ENCODE data around the gene CNTN5. TPM values are rescaled to one million over a fixed set of nuclear protein-coding genes. Genes with fewer than 3 reads are reported as not detected.

CNTN5 gene
- polyA plus RNA-seq, 1 of the 3 experiments (the other 2 are of a cell fraction), result not detected

DNA sequence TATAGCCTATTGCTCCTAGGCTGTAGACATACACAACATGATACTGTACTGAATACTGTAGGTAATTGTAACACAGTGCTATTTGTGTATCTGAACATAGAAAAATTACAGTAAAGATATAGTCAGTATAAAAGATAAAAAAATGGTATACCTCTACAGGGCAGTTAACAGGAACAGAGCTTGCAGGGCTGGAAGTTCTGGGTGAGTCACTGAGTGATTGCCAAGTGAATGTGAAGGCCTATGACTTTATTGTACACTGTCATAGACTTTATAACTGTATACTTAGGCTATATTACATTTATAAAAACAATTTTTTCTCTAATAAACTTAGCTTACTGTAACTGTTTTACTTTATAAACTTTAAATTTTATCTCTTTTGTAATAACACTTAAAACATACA, 1334.0 kb downstream of the CNTN5 start:
- H3K79me2 ChIP-seq (ENCODE audit: insufficient read depth), result no peaks in the 10 kb centered on the region
- H3K27ac ChIP-seq (ENCODE audit: low read depth in 2 of 2, low read length in 1 of 2), result no peak overlapping the region
- CTCF ChIA-PET, result no interaction called here
- no peak for DNase-seq
- H3K4me1 ChIP-seq (ENCODE audit: control insufficient read depth in 1 of 2, insufficient read depth in 2 of 2, low read depth in 1 of 2, low read length in 1 of 2), result no peaks in the 10 kb centered on the region
- no peaks in the 10 kb centered on the region for H3K27me3 ChIP-seq (ENCODE audit: insufficient read depth)
- no peaks in the 10 kb centered on the region for H3F3A ChIP-seq (replicated peaks; ENCODE audit: insufficient read depth)
- H2AFZ ChIP-seq (ENCODE audit: low read depth), result no peak overlapping the region
- H3K9ac ChIP-seq, result no peak overlapping the region
- POLR2A ChIA-PET, result no interaction called here
- no peaks in the 10 kb centered on the region for H3K9me2 ChIP-seq
- H3K4me3 ChIP-seq (ENCODE audit: low read depth in 2 of 2, low read length in 1 of 2), result no peak overlapping the region
- H3K36me3 ChIP-seq (replicated peaks in 1 of 2; ENCODE audit: control insufficient read depth in 1 of 2, insufficient read depth in 2 of 2, low read length in 1 of 2), result no peaks in the 10 kb centered on the region
- TF ChIP-seq, protein P1, sequence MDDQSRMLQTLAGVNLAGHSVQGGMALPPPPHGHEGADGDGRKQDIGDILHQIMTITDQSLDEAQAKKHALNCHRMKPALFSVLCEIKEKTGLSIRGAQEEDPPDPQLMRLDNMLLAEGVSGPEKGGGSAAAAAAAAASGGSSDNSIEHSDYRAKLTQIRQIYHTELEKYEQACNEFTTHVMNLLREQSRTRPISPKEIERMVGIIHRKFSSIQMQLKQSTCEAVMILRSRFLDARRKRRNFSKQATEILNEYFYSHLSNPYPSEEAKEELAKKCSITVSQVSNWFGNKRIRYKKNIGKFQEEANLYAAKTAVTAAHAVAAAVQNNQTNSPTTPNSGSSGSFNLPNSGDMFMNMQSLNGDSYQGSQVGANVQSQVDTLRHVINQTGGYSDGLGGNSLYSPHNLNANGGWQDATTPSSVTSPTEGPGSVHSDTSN (IDR thresholded peaks at IDR 0.05), result no peak
- TF ChIP-seq EZH2phosphoT487 (IDR thresholded peaks at IDR 0.05; ENCODE audit: borderline replicate concordance, low read depth), result no peak
- no peak for TF ChIP-seq RCOR1 (IDR thresholded peaks at IDR 0.05; ENCODE audit: low read length)
- no peak for TF ChIP-seq NFIC (IDR thresholded peaks at IDR 0.05; ENCODE audit: borderline replicate concordance)
- no peak for TF ChIP-seq GATA2 (CRISPR knock-in tag; IDR thresholded peaks at IDR 0.05)
- TF ChIP-seq TCF12 (IDR thresholded peaks at IDR 0.05), result no peak
- TF ChIP-seq, protein P2, sequence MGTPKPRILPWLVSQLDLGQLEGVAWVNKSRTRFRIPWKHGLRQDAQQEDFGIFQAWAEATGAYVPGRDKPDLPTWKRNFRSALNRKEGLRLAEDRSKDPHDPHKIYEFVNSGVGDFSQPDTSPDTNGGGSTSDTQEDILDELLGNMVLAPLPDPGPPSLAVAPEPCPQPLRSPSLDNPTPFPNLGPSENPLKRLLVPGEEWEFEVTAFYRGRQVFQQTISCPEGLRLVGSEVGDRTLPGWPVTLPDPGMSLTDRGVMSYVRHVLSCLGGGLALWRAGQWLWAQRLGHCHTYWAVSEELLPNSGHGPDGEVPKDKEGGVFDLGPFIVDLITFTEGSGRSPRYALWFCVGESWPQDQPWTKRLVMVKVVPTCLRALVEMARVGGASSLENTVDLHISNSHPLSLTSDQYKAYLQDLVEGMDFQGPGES (IDR thresholded peaks at IDR 0.05; ENCODE audit: low read depth, low read length), result no peak
- no peak for TF ChIP-seq ELF1 (IDR thresholded peaks at IDR 0.05)
- no peak for TF ChIP-seq NRF1 (IDR thresholded peaks at IDR 0.05; ENCODE audit: low read depth, low read length)
- TF ChIP-seq, protein P3, sequence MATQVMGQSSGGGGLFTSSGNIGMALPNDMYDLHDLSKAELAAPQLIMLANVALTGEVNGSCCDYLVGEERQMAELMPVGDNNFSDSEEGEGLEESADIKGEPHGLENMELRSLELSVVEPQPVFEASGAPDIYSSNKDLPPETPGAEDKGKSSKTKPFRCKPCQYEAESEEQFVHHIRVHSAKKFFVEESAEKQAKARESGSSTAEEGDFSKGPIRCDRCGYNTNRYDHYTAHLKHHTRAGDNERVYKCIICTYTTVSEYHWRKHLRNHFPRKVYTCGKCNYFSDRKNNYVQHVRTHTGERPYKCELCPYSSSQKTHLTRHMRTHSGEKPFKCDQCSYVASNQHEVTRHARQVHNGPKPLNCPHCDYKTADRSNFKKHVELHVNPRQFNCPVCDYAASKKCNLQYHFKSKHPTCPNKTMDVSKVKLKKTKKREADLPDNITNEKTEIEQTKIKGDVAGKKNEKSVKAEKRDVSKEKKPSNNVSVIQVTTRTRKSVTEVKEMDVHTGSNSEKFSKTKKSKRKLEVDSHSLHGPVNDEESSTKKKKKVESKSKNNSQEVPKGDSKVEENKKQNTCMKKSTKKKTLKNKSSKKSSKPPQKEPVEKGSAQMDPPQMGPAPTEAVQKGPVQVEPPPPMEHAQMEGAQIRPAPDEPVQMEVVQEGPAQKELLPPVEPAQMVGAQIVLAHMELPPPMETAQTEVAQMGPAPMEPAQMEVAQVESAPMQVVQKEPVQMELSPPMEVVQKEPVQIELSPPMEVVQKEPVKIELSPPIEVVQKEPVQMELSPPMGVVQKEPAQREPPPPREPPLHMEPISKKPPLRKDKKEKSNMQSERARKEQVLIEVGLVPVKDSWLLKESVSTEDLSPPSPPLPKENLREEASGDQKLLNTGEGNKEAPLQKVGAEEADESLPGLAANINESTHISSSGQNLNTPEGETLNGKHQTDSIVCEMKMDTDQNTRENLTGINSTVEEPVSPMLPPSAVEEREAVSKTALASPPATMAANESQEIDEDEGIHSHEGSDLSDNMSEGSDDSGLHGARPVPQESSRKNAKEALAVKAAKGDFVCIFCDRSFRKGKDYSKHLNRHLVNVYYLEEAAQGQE (IDR thresholded peaks at IDR 0.05; ENCODE audit: low read depth, low read length), result no peak
- no peak for TF ChIP-seq SIN3A (IDR thresholded peaks at IDR 0.05; ENCODE audit: borderline replicate concordance, low read depth, low read length)
- TF ChIP-seq MEF2A (IDR thresholded peaks at IDR 0.05; ENCODE audit: borderline replicate concordance, low read depth), result no peak
- no peak for TF ChIP-seq RAD21 (IDR thresholded peaks at IDR 0.05; ENCODE audit: low read length)
- no peak for TF ChIP-seq TAF1 (IDR thresholded peaks at IDR 0.05; ENCODE audit: borderline replicate concordance, low read depth, low read length)
- no peak for TF ChIP-seq RXRA (IDR thresholded peaks at IDR 0.05; ENCODE audit: borderline replicate concordance, low read depth)
- no peak for TF ChIP-seq FOXJ3 (CRISPR knock-in tag; IDR thresholded peaks at IDR 0.05)
- TF ChIP-seq, protein P4, sequence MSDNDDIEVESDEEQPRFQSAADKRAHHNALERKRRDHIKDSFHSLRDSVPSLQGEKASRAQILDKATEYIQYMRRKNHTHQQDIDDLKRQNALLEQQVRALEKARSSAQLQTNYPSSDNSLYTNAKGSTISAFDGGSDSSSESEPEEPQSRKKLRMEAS (IDR thresholded peaks at IDR 0.05; ENCODE audit: low read depth), result no peak
- TF ChIP-seq TEAD4 (IDR thresholded peaks at IDR 0.05; ENCODE audit: borderline replicate concordance, insufficient read depth), result no peak
- no peak overlapping the region for H3K4me2 ChIP-seq
- H4K20me1 ChIP-seq (ENCODE audit: insufficient read depth), result no peaks in the 10 kb centered on the region
- no peaks in the 10 kb centered on the region for H3K9me3 ChIP-seq

Data from SK-N-SH (cell line).